GM12878 (cell line): ENCODE results near the gene ANTKMT. TPM values are rescaled to one million over a fixed set of nuclear protein-coding genes. Genes with fewer than 3 reads are reported as not detected.

Source experiments
- ATAC-seq: fragments of 200-7000 bp; cut with Tn5 transposase; 3 replicates; pipeline ENCODE4 v1.9.1; 2020; ENCODE audit warnings: mild to moderate bottlenecking, moderate library complexity
- BruUV-seq: library from RNA; stranded (reverse); fragments of 400-500 nt; replicated peaks from 2 replicates; lab custom pipeline; 2021; lab: Mats Ljungman, UMichigan
- CTCF ChIA-PET: fragments of 300-600 bp; sonication (Branson Sonifier 250); formaldehyde crosslinking; extraction: SDS; loops from one replicate; lab custom pipeline; 2021; ENCODE audit warnings: inconsistent platforms; lab: Yijun Ruan, JAX
- POLR2A ChIA-PET: fragments of 350-600 bp; formaldehyde crosslinking; extraction: SDS; loops from one replicate; lab custom pipeline; 2021; ENCODE audit warnings: inconsistent platforms; lab: Charles Lee
- RAD21 ChIA-PET: fragments of 300-600 bp; sonication (Branson Sonifier 250); formaldehyde crosslinking; loops from one replicate; lab custom pipeline; 2023; ENCODE audit warnings: antibody characterized with exemption; ENCODE audit not compliant: unreplicated experiment; lab: Charles Lee
- SMC1A ChIA-PET: fragments of 300-600 bp; sonication (Branson Sonifier 250); formaldehyde crosslinking; loops from one replicate; lab custom pipeline; 2023; ENCODE audit not compliant: unreplicated experiment, uncharacterized antibody; lab: Charles Lee
- DNase-seq: peaks from one replicate; pipeline ENCODE4 v3.0.0-alpha.2; 2011; ENCODE audit warnings: low read depth, low spot score
- FAIRE-seq: peaks from 3 replicates; lab custom pipeline; 2011; peaks lifted over from hg19 to GRCh38; lab: Jason Lieb, UNC
- H2AFZ ChIP-seq: 2 replicates; pipeline ENCODE4 v1.6.0; 2011; ENCODE audit warnings: low read depth, low read length, control low read depth; ENCODE audit not compliant: control insufficient read depth
- H3K27ac ChIP-seq: 2 replicates; pipeline ENCODE4 v1.5.1; 2011; ENCODE audit warnings: control low read depth; ENCODE audit not compliant: control insufficient read depth, insufficient read depth
- H3K27me3 ChIP-seq, 2 experiments: replicated peaks in 1 of 2; 2 replicates each; pipeline versions ENCODE4 v1.6.0 to v1.6.1; 2011; ENCODE audit warnings: low read length in 1 of 2; ENCODE audit not compliant: control insufficient read depth in 2 of 2, insufficient read depth in 2 of 2
- H3K36me3 ChIP-seq, 2 experiments: 2 replicates each; pipeline ENCODE4 v1.5.1; 2011; ENCODE audit warnings: low read length in 1 of 2; ENCODE audit not compliant: control insufficient read depth in 2 of 2, insufficient read depth in 2 of 2
- H3K4me1 ChIP-seq: 2 replicates; pipeline ENCODE4 v1.6.1; 2011; ENCODE audit warnings: mild to moderate bottlenecking, low read length, moderate library complexity, mixed read lengths; ENCODE audit not compliant: control insufficient read depth, insufficient read depth
- H3K4me2 ChIP-seq: 2 replicates; pipeline ENCODE4 v1.6.0; 2011; ENCODE audit warnings: control low read depth; ENCODE audit not compliant: control insufficient read depth, insufficient read depth
- H3K4me3 ChIP-seq: fragments of 200-600 bp; sonication (generic); 2 replicates; pipeline ENCODE4 v1.5.1; 2016
- H3K79me2 ChIP-seq: 2 replicates; pipeline ENCODE4 v1.6.0; 2011; ENCODE audit warnings: low read length; ENCODE audit not compliant: control insufficient read depth, insufficient read depth
- H3K9ac ChIP-seq: 2 replicates; pipeline ENCODE4 v1.8.0; 2011; ENCODE audit warnings: low read length, control low read depth, mixed read lengths; ENCODE audit not compliant: control insufficient read depth, insufficient read depth
- H3K9me3 ChIP-seq: replicated peaks from 3 replicates; pipeline ENCODE4 v1.5.1; 2011; ENCODE audit warnings: mild to moderate bottlenecking, low read length; ENCODE audit not compliant: control insufficient read depth, insufficient read depth
- H4K20me1 ChIP-seq: 2 replicates; pipeline ENCODE4 v1.6.0; 2011; ENCODE audit not compliant: control insufficient read depth, insufficient read depth
- CBFB ChIP-seq: IDR thresholded peaks from 2 replicates; pipeline ENCODE4 v1.6.1; 2016; ENCODE audit warnings: antibody characterized with exemption, low read depth
- CTCF ChIP-seq, 3 experiments: IDR thresholded peaks in 2 of 3; conservative IDR thresholded peaks in 1 of 3; 2 replicates each; pipeline ENCODE4 v1.5.1; 2011; ENCODE audit warnings: low read depth in 3 of 3, low read length in 3 of 3, mild to moderate bottlenecking in 3 of 3, control low read depth in 2 of 3, moderate library complexity in 2 of 3, inconsistent platforms in 1 of 3, mixed read lengths in 1 of 3; ENCODE audit not compliant: control insufficient read depth in 2 of 3, insufficient read depth in 1 of 3; ENCODE audit errors: extremely low read depth in 1 of 3
- FOXM1 ChIP-seq: IDR thresholded peaks from 2 replicates; pipeline ENCODE4 v1.6.1; 2012; ENCODE audit warnings: low read depth, mild to moderate bottlenecking, inconsistent platforms, low read length, moderate library complexity
- WGBS: methylation state at CpG from one replicate; pipeline ENCODE4 v1.1.6; 2016; ENCODE audit warnings: low lambda C conversion rate; ENCODE audit not compliant: insufficient replicate concordance, insufficient coverage; ENCODE audit errors: missing lambda C conversion rate; 5-methylcytosine and 5-hydroxymethylcytosine counted together
- in situ Hi-C: fragments of 300-500 bp; cut with MboI; formaldehyde crosslinking; loops from 9 replicates; pipeline ENCODE4 v1.14.3; 2018; ENCODE audit warnings: mixed read lengths
- intact Hi-C: fragments of 100-400 bp; cut with micrococcal nuclease; formaldehyde crosslinking; loops from one replicate; pipeline ENCODE4 v1.14.2; 2022; ENCODE audit not compliant: unreplicated experiment
- polyA plus RNA-seq, 11 experiments: library from polyadenylated mRNA; depleted of rRNA in 4 of 11; unstranded in 6 of 11; stranded (reverse) in 5 of 11; fragments of >200 nt; fragmentation: Nextera tagmentation in 4 of 11; fragmentation: Illumina TruSeq in 1 of 11; extraction: Ambion mirVana in 4 of 11; extraction: Trizol in 1 of 11; gene quantifications; 1 replicate in 1 of 11; 2 replicates in 10 of 11; pipeline versions ENCODE4 v1.2.1 to v1.2.3, GENCODE V29; 2011 to 2016; ENCODE audit warnings: inconsistent platforms in 2 of 11, missing spikeins in 2 of 11, low read depth in 1 of 11
- total RNA-seq, 4 experiments: library from RNA; depleted of rRNA in 3 of 4; stranded (reverse); fragments of >200 nt in 3 of 4; fragmentation: Illumina TruSeq in 1 of 4; extraction: Trizol in 1 of 4; gene quantifications; 2 replicates each; pipeline versions ENCODE4 v1.2.1 to v1.2.3, GENCODE V29; 2013 to 2021
- TF ChIP-seq, protein P1 (sequence below): fragments of 450-650 bp; IDR thresholded peaks from 2 replicates; pipeline ENCODE4 v1.6.1; 2016; ENCODE audit warnings: mild to moderate bottlenecking

Gene ANTKMT
- total and polyA plus RNA-seq, 10 of the 15 experiments (the other 5 are each of a cell fraction or from before 2014, with no cell fraction given) = 0.58 to 60.5 (median 25.8) TPM

- 52% methylated on average over 44 of the region's 44 CpGs for WGBS
- CTCF ChIA-PET = interaction anchor here (1.0 to 1.5 kb wide), 2 partner anchors 9 to 14 kb away, joined by 3 to 4 read pairs; partner anchors contain the start of genes RHOT2 and WDR24
- Histone ChIP-seq H4K20me1 (peaks cover 6% of the 10 kb centered on the region; the same call in 1 of the 2 replicates), H3K79me2 (peaks cover 24% of the 10 kb centered on the region), H3K4me2 (peak overlapping the region; percentile 98), H3K4me3 (peak overlapping the region; percentile 77), H3K27me3 (no peaks in the 10 kb centered on the region)
- POLR2A ChIA-PET = interaction anchor here (1.0 to 2.0 kb wide), 6 partner anchors 9 to 41 kb away, joined by 3 to 13 read pairs (median 4); partner anchors contain the start of genes RHOT2 and WDR24
- SMC1A ChIA-PET = no interaction called here
- intact Hi-C loops = loop anchor here (5.0 kb wide), 1 partner anchor 44 kb away; the partner anchor contains the start of gene METTL26
- in situ Hi-C loops = no loop called here
- TF ChIP-seq CBFB (0 out of 2 replicates have a peak, but pooled peaks have one; percentile 11), FOXM1 (no peak), CTCF (IDR thresholded peaks at IDR 0.05 in 2 of 3, conservative IDR thresholded peaks at IDR 0.05 in 1 of 3; ENCODE audit: control insufficient read depth in 2 of 3, extremely low read depth in 1 of 3, insufficient read depth in 1 of 3, low read depth in 3 of 3, low read length in 3 of 3) (peak in 2 of 3 experiments; percentile 7 to 15; a peak in 1 of 6 replicates)
- TF ChIP-seq, protein P1, sequence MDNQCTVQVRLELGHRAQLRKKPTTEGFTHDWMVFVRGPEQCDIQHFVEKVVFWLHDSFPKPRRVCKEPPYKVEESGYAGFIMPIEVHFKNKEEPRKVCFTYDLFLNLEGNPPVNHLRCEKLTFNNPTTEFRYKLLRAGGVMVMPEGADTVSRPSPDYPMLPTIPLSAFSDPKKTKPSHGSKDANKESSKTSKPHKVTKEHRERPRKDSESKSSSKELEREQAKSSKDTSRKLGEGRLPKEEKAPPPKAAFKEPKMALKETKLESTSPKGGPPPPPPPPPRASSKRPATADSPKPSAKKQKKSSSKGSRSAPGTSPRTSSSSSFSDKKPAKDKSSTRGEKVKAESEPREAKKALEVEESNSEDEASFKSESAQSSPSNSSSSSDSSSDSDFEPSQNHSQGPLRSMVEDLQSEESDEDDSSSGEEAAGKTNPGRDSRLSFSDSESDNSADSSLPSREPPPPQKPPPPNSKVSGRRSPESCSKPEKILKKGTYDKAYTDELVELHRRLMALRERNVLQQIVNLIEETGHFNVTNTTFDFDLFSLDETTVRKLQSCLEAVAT = 0 out of 2 replicates have a peak, but pooled peaks have one; percentile 50
- TF ChIP-seq, all 136 proteins: peak for 3
- RAD21 ChIA-PET = interaction anchor here (0.6 to 1.2 kb wide), 4 partner anchors 9 to 99 kb away, joined by 3 to 4 read pairs (median 3); partner anchors contain the start of genes ANTKMT and WDR24
- no peaks in the 10 kb centered on the region for H3K9me3 ChIP-seq
- peak overlapping the region; percentile 53; the same call in 1 of the 2 replicates for H3K27ac ChIP-seq
- no peak for ATAC-seq
- peak overlapping the region; percentile 88 for H3K9ac ChIP-seq
- peaks cover 6 to 9% of the 10 kb centered on the region in 2 experiments; a peak in 2 of 4 replicates for H3K36me3 ChIP-seq
- no peak for DNase-seq
- no peak for FAIRE-seq
- peaks cover 15% of the 10 kb centered on the region for H3K4me1 ChIP-seq
- H2AFZ ChIP-seq = no peak overlapping the region
- BruUV-seq = no TSS peak
Observed at GRCh38 chr16:680967-681745, 39.8 kb upstream of the ANTKMT start.
